ENCODE results near the gene MAST4.

GRCh38 chr5:67178966-67179365 lies 582.8 kb downstream of the MAST4 start:
- TF ChIP-seq POLR2A (IDR thresholded peaks at IDR 0.05): no peak
- no peak for TF ChIP-seq CTCF (IDR thresholded peaks at IDR 0.05)
- TF ChIP-seq POLR2AphosphoS5 (IDR thresholded peaks at IDR 0.05): no peak

Data from gastroesophageal sphincter (tissue), 3 donors.